ENCODE results near the gene D2HGDH.

GRCh38 chr2:241775223-241776177 is 41.1 kb downstream of the D2HGDH start:
- TF ChIP-seq CTCF (IDR thresholded peaks at IDR 0.05): no peak
- no peak for TF ChIP-seq POLR2AphosphoS5 (IDR thresholded peaks at IDR 0.05; ENCODE audit: insufficient read depth in 1 of 2, low read depth in 1 of 2)

Data from vagina (tissue), 2 donors.